Dermis microvascular lymphatic vessel endothelial cell (primary cell): ENCODE data around the gene CXorf51B. TPM values are rescaled to one million over a fixed set of nuclear protein-coding genes. Genes with fewer than 3 reads are reported as not detected.
"Not testable (repeated sequence)": the region's sequence is repeated elsewhere in the genome, so short reads cannot be mapped to it uniquely, and the experiment has no call there.

ENCODE experiments used
- DNase-seq, 2 donors: peaks; one replicate each; pipeline versions ENCODE4 v3.0.0 to v3.0.0-alpha.2; 2010; ENCODE audit warnings: low read depth in 2 of 2
- total RNA-seq: library from RNA; depleted of rRNA; stranded (reverse); fragments of >200 nt; gene quantifications from 2 replicates; pipeline ENCODE4 v1.2.1, GENCODE V29; 2014

Gene CXorf51B
- not detected in 2 replicates for total RNA-seq

DNA sequence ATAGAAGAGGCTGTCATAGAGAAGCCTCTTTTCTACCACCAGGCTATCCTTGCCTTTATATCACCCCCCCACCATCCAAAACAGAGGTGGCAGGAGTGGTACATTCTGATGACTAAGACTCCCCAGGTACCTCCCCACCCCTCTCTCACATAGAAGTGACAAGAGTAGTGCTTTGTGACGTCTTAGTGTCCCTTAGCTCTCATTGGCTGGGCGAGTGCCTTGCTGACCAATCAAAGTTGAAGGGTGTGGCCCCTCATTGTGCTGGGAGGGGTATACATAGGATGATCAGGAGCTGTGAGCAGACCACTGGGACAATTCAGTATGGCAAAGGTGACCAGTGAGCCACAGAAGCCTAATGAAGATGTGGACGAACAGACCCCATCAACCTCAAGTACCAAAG, at the start of gene CXorf51B:
Gene CXorf51B (plus strand): TSS at position 301 of the 400 bp plus-strand sequence. CDS start 21 bp downstream, at position 322.
- not testable (repeated sequence) for DNase-seq

DNA sequence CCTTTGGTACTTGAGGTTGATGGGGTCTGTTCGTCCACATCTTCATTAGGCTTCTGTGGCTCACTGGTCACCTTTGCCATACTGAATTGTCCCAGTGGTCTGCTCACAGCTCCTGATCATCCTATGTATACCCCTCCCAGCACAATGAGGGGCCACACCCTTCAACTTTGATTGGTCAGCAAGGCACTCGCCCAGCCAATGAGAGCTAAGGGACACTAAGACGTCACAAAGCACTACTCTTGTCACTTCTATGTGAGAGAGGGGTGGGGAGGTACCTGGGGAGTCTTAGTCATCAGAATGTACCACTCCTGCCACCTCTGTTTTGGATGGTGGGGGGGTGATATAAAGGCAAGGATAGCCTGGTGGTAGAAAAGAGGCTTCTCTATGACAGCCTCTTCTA, 5.1 kb downstream of the CXorf51B start, which contains the start of gene CXorf51A:
Gene CXorf51A (minus strand): TSS at position 101 of the 400 bp plus-strand sequence. CDS start 21 bp downstream, at position 80.
- not testable (repeated sequence) for DNase-seq

DNA sequence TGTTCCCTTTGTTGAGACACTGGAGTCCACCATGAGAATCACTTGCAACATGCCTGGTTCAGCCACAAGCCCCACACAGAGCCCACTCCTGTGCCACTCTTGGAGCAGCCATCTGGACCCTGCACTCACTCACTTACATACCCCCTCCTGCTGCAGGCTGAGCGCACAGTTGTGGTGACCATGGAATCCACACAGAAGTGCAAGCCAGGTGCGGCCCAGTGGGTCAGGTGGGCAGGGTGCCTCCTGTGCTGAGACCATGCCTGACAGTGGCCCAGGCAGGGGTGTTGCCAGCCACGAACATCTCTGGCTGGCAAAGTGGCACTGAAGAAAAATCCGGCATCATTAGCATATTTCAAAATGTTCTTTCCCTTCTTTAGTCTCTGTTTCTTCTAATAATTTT, 22.4 kb downstream of the CXorf51B start:
- DNase-seq, result no peak

DNA sequence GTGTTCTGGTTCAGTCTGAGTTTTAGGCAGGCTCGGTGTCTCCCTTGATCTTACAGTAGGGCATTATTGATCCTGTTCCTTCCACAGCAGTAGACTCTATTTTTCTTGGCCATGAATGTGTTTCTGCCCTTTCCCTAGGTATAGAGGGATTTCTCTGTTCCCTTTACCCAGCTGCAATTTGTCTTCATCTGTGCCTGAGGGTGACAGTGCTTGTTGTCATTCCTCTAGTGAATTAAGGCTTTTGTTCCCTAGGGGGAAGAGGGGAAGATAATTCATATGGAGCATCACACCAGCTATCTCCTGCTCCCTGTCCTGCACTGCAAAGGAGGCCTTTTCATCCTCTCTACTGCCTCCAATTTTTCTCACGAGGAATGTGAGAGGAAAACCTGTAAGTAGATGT, 44.7 kb downstream of the CXorf51B start:
- DNase-seq, result no peak

Other genes starting within 250 kb of the CXorf51B start
- gene CXorf51A, start 5.0 kb downstream of the CXorf51B start, total RNA-seq, result not detected in 2 replicates